ENCODE data around the gene SMYD3. TPM values are rescaled to one million over a fixed set of nuclear protein-coding genes. Genes with fewer than 3 reads are reported as not detected.

The SMYD3 gene
- total RNA-seq, 5 donors from 2014 or later (not counting 1 experiment from before 2014, with no cell fraction given) = 17.7 to 37.8 (median 21.9) TPM

- no peaks in the 10 kb centered on the region for H3K27me3 Mint-ChIP-seq
- H3K27me3 ChIP-seq (replicated peaks in 1 of 2; ENCODE audit: control insufficient read depth in 2 of 2, extremely low read depth in 1 of 2, insufficient read depth in 2 of 2, low read length in 1 of 2) = no peaks in the 10 kb centered on the region
- no peak overlapping the region for H3K4me3 ChIP-seq (ENCODE audit: control insufficient read depth in 1 of 2, extremely low read depth in 1 of 2, low read length in 1 of 2)
- 98% methylated on average over 9 of the region's 9 CpGs for WGBS (ENCODE audit: insufficient coverage)
- H3K27ac Mint-ChIP-seq = no peak overlapping the region
- ATAC-seq (replicated peaks in 1 of 4) (no peak), DNase-seq (no peak)
- peaks cover 24% of the 10 kb centered on the region for H3K36me3 Mint-ChIP-seq
- no peaks in the 10 kb centered on the region for H3K4me1 ChIP-seq (ENCODE audit: control insufficient read depth in 1 of 2, extremely low read depth in 1 of 2, insufficient read depth in 2 of 2, low read length in 2 of 2)
- H3K36me3 ChIP-seq (ENCODE audit: control insufficient read depth in 2 of 2, extremely low read depth in 1 of 2, insufficient read depth in 1 of 2, low read length in 1 of 2) = no peaks in the 10 kb centered on the region
- H3K4me1 Mint-ChIP-seq = peaks cover 0 to 2% (median 2%) of the 10 kb centered on the region in 3 donors
- H3K9me3 ChIP-seq = no peaks in the 10 kb centered on the region
- H3K9me3 Mint-ChIP-seq = peaks cover 12 to 14% (median 12%) of the 10 kb centered on the region in 3 donors
- ChIA-PET POLR2A (no interaction called here), CTCF (no interaction called here)
- no peak overlapping the region for H3K4me3 Mint-ChIP-seq
- H3K27ac ChIP-seq (ENCODE audit: low read length) = no peak overlapping the region
Measured at GRCh38 chr1:246083416-246083815, 423.7 kb downstream of the SMYD3 start.

DNA sequence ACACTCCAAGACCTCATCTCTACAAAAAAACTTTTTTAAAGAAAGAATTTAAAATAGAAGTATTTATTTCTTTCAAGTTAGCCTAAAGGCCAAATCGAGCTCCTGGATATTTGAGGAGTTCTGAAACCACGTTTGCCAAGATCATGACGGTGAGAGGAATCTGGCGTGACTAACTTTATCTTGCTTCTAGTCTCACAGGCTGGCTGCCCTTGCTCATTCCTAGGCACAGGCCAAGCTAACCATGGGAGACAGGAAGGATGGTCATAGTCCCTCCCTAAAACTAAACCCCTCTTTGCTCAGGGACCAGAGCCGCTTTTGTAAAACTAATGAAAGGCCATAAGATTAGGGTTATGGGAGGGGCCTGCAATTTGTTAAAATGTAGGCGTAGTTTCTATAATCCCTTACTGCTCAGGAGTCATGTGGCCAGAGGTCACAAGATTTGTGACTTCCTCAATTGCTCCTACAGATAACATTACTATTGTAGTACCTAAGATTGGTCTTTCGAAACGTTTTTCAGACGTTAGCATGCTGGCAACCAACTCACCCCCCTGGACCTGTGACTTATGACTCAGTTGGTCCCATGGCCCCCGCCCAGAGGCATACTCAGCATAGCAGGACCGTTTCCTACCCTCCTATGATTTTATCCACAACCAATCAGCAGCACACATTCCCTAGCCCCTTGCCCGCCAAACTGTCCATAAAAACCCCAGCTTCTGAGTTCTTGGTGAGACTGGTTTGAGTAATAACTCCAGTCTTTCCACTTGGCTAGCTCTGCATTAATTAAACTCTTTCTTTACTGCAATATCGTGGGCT is 425.0 kb downstream of the SMYD3 start:
- WGBS (ENCODE audit: insufficient coverage) = 95% methylated on average over 4 of the region's 13 CpGs
- Histone ChIP-seq H3K4me3 (ENCODE audit: control insufficient read depth in 1 of 2, extremely low read depth in 1 of 2, low read length in 1 of 2) (no peak overlapping the region), H3K27ac (ENCODE audit: low read length) (no peak overlapping the region), H3K9me3 (no peaks in the 10 kb centered on the region), H3K4me1 (ENCODE audit: control insufficient read depth in 1 of 2, extremely low read depth in 1 of 2, insufficient read depth in 2 of 2, low read length in 2 of 2) (no peaks in the 10 kb centered on the region), H3K36me3 (ENCODE audit: control insufficient read depth in 2 of 2, extremely low read depth in 1 of 2, insufficient read depth in 1 of 2, low read length in 1 of 2) (no peaks in the 10 kb centered on the region), H3K27me3 (replicated peaks in 1 of 2; ENCODE audit: control insufficient read depth in 2 of 2, extremely low read depth in 1 of 2, insufficient read depth in 2 of 2, low read length in 1 of 2) (no peaks in the 10 kb centered on the region)
- Mint-ChIP-seq H3K4me1 (peaks cover 0 to 2% (median 2%) of the 10 kb centered on the region in 3 donors), H3K9me3 (peaks cover 10 to 12% (median 12%) of the 10 kb centered on the region in 3 donors), H3K27me3 (no peaks in the 10 kb centered on the region), H3K27ac (no peak overlapping the region), H3K36me3 (peaks cover 21% of the 10 kb centered on the region), H3K4me3 (no peak overlapping the region)
- DNase-seq (no peak), ATAC-seq (replicated peaks in 1 of 4) (no peak)
- CTCF ChIA-PET = no interaction called here
- POLR2A ChIA-PET = no interaction called here

- Histone ChIP-seq H3K4me3 (ENCODE audit: control insufficient read depth in 1 of 2, extremely low read depth in 1 of 2, low read length in 1 of 2) (no peak overlapping the region), H3K9me3 (no peaks in the 10 kb centered on the region), H3K27ac (ENCODE audit: low read length) (no peak overlapping the region), H3K4me1 (ENCODE audit: control insufficient read depth in 1 of 2, extremely low read depth in 1 of 2, insufficient read depth in 2 of 2, low read length in 2 of 2) (no peaks in the 10 kb centered on the region), H3K36me3 (ENCODE audit: control insufficient read depth in 2 of 2, extremely low read depth in 1 of 2, insufficient read depth in 1 of 2, low read length in 1 of 2) (no peaks in the 10 kb centered on the region), H3K27me3 (replicated peaks in 1 of 2; ENCODE audit: control insufficient read depth in 2 of 2, extremely low read depth in 1 of 2, insufficient read depth in 2 of 2, low read length in 1 of 2) (no peaks in the 10 kb centered on the region)
- Mint-ChIP-seq H3K4me3 (no peak overlapping the region), H3K4me1 (peaks cover 0 to 2% (median 2%) of the 10 kb centered on the region in 3 donors), H3K36me3 (peaks cover 19% of the 10 kb centered on the region), H3K27ac (no peak overlapping the region), H3K9me3 (peaks cover 8 to 12% (median 9%) of the 10 kb centered on the region in 3 donors), H3K27me3 (no peaks in the 10 kb centered on the region)
- 100% methylated on average over 1 of the region's 4 CpGs for WGBS (ENCODE audit: insufficient coverage)
- ATAC-seq (replicated peaks in 1 of 4) (no peak), DNase-seq (no peak)
- CTCF ChIA-PET = no interaction called here
- POLR2A ChIA-PET = no interaction called here
Measured at GRCh38 chr1:246081138-246081702, 425.9 kb downstream of the SMYD3 start.

GRCh38 chr1:246080031-246080430 is 427.0 kb downstream of the SMYD3 start:
- Mint-ChIP-seq H3K27me3 (no peaks in the 10 kb centered on the region), H3K4me3 (no peak overlapping the region), H3K4me1 (peaks cover 0 to 2% (median 2%) of the 10 kb centered on the region in 3 donors), H3K9me3 (peaks cover 9 to 18% (median 10%) of the 10 kb centered on the region in 3 donors), H3K36me3 (peaks cover 20% of the 10 kb centered on the region), H3K27ac (no peak overlapping the region)
- no peaks in the 10 kb centered on the region for H3K4me1 ChIP-seq (ENCODE audit: control insufficient read depth in 1 of 2, extremely low read depth in 1 of 2, insufficient read depth in 2 of 2, low read length in 2 of 2)
- H3K27ac ChIP-seq (ENCODE audit: low read length) = no peak overlapping the region
- H3K9me3 ChIP-seq = no peaks in the 10 kb centered on the region
- no peak overlapping the region for H3K4me3 ChIP-seq (ENCODE audit: control insufficient read depth in 1 of 2, extremely low read depth in 1 of 2, low read length in 1 of 2)
- no peak for DNase-seq
- CTCF ChIA-PET = no interaction called here
- no peak for ATAC-seq (replicated peaks in 1 of 4)
- POLR2A ChIA-PET = interaction anchor here in 1 of 2 donors (0.6 kb wide), 1 partner anchor 19 kb away, joined by 4 read pairs; no protein-coding TSS in a partner anchor
- 97% methylated on average over 6 of the region's 9 CpGs for WGBS (ENCODE audit: insufficient coverage)
- no peaks in the 10 kb centered on the region for H3K36me3 ChIP-seq (ENCODE audit: control insufficient read depth in 2 of 2, extremely low read depth in 1 of 2, insufficient read depth in 1 of 2, low read length in 1 of 2)
- no peaks in the 10 kb centered on the region for H3K27me3 ChIP-seq (replicated peaks in 1 of 2; ENCODE audit: control insufficient read depth in 2 of 2, extremely low read depth in 1 of 2, insufficient read depth in 2 of 2, low read length in 1 of 2)

DNA sequence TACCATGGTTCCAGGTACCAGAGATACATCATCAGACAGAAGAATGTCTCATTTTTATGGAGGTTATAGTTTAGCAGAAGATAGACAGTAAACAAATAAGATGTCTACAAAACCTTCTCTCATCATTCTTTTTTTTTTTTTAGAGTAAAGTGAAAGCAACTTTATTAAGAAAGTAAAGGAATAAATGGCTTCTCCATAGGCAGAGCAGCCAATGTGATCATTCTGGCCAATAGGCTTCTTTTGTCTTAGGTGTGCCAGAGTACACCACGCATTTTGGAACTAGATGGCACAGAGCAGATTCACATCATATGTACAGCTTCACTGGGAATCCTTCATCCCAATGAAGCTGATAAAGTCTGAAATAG is 428.2 kb downstream of the SMYD3 start:
- H3K27me3 ChIP-seq (replicated peaks in 1 of 2; ENCODE audit: control insufficient read depth in 2 of 2, extremely low read depth in 1 of 2, insufficient read depth in 2 of 2, low read length in 1 of 2) = no peaks in the 10 kb centered on the region
- Mint-ChIP-seq H3K9me3 (peaks cover 9 to 26% (median 11%) of the 10 kb centered on the region in 3 donors), H3K4me3 (no peak overlapping the region), H3K27me3 (no peaks in the 10 kb centered on the region), H3K27ac (no peak overlapping the region), H3K4me1 (peaks cover 0 to 2% (median 2%) of the 10 kb centered on the region in 3 donors), H3K36me3 (peaks cover 25% of the 10 kb centered on the region)
- DNase-seq (no peak), ATAC-seq (replicated peaks in 1 of 4) (no peak)
- POLR2A ChIA-PET = no interaction called here
- CTCF ChIA-PET = no interaction called here
- no peak overlapping the region for H3K27ac ChIP-seq (ENCODE audit: low read length)
- no peak overlapping the region for H3K4me3 ChIP-seq (ENCODE audit: control insufficient read depth in 1 of 2, extremely low read depth in 1 of 2, low read length in 1 of 2)
- 80% methylated on average over 1 of the region's 1 CpG for WGBS (ENCODE audit: insufficient coverage)
- H3K36me3 ChIP-seq (ENCODE audit: control insufficient read depth in 2 of 2, extremely low read depth in 1 of 2, insufficient read depth in 1 of 2, low read length in 1 of 2) = no peaks in the 10 kb centered on the region
- no peaks in the 10 kb centered on the region for H3K9me3 ChIP-seq
- no peaks in the 10 kb centered on the region for H3K4me1 ChIP-seq (ENCODE audit: control insufficient read depth in 1 of 2, extremely low read depth in 1 of 2, insufficient read depth in 2 of 2, low read length in 2 of 2)

DNA sequence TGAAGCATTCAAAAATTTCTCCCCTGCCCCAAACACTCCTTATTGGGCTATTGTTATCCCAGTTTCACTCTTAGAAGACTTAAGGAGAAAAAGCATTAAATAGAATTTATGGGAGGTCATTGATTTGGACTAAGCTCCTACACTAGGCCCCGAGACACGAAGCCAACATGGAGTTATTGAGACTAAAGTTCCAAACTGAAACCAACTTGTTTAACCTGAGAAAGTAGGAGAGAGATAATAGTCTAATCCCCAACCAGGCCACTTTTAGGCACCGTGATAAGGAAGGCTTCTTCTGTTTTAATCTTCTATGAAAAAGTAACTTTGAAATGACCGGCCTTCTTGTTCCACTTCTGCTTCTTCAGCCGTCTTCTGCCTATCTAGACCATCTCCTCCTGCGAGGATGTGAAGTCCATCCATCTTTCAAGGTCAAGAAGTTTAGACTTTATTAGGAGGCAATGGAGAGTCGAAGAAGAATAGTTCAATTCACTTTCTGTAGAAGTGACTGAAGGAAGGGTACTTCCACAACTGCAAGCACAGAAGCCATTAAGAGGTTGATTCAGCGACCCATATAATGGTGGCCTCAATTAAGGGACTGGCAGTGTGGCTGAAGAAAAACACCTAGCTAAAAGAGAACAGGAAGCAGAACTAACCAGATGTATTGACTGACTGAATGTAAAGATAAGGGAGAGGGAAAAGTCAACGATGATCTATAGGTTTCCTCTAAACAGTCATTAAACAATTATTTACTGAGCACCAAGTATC is 428.8 kb downstream of the SMYD3 start:
- ATAC-seq (replicated peaks in 1 of 4) = no peak
- Mint-ChIP-seq H3K4me1 (peaks cover 0 to 2% (median 2%) of the 10 kb centered on the region in 3 donors), H3K27ac (no peak overlapping the region), H3K9me3 (peaks cover 6 to 21% (median 8%) of the 10 kb centered on the region in 3 donors), H3K27me3 (no peaks in the 10 kb centered on the region), H3K36me3 (peaks cover 21% of the 10 kb centered on the region), H3K4me3 (no peak overlapping the region)
- Histone ChIP-seq H3K27ac (ENCODE audit: low read length) (no peak overlapping the region), H3K36me3 (ENCODE audit: control insufficient read depth in 2 of 2, extremely low read depth in 1 of 2, insufficient read depth in 1 of 2, low read length in 1 of 2) (no peaks in the 10 kb centered on the region), H3K4me3 (ENCODE audit: control insufficient read depth in 1 of 2, extremely low read depth in 1 of 2, low read length in 1 of 2) (no peak overlapping the region), H3K4me1 (ENCODE audit: control insufficient read depth in 1 of 2, extremely low read depth in 1 of 2, insufficient read depth in 2 of 2, low read length in 2 of 2) (no peaks in the 10 kb centered on the region), H3K9me3 (no peaks in the 10 kb centered on the region), H3K27me3 (replicated peaks in 1 of 2; ENCODE audit: control insufficient read depth in 2 of 2, extremely low read depth in 1 of 2, insufficient read depth in 2 of 2, low read length in 1 of 2) (no peaks in the 10 kb centered on the region)
- 43% methylated on average over 2 of the region's 9 CpGs for WGBS (ENCODE audit: insufficient coverage)
- CTCF ChIA-PET = no interaction called here
- no peak for DNase-seq
- POLR2A ChIA-PET = no interaction called here
